HT-29 (cell line): ENCODE data around the gene NCAPH2. TPM values are rescaled to one million over a fixed set of nuclear protein-coding genes. Genes with fewer than 3 reads are reported as not detected.

ENCODE experiments used
- DNase-seq: peaks from one replicate; pipeline ENCODE4 v3.0.0-alpha.2; 2015; ENCODE audit warnings: low spot score
- total RNA-seq: library from RNA; depleted of rRNA; stranded (reverse); fragments of >200 nt; shearing (Covaris generic); gene quantifications from 2 replicates; pipeline ENCODE4 v1.2.3, GENCODE V29; 2014

Gene NCAPH2
- total RNA-seq, 1 experiment from 2014 or later = 88.8 TPM

DNA sequence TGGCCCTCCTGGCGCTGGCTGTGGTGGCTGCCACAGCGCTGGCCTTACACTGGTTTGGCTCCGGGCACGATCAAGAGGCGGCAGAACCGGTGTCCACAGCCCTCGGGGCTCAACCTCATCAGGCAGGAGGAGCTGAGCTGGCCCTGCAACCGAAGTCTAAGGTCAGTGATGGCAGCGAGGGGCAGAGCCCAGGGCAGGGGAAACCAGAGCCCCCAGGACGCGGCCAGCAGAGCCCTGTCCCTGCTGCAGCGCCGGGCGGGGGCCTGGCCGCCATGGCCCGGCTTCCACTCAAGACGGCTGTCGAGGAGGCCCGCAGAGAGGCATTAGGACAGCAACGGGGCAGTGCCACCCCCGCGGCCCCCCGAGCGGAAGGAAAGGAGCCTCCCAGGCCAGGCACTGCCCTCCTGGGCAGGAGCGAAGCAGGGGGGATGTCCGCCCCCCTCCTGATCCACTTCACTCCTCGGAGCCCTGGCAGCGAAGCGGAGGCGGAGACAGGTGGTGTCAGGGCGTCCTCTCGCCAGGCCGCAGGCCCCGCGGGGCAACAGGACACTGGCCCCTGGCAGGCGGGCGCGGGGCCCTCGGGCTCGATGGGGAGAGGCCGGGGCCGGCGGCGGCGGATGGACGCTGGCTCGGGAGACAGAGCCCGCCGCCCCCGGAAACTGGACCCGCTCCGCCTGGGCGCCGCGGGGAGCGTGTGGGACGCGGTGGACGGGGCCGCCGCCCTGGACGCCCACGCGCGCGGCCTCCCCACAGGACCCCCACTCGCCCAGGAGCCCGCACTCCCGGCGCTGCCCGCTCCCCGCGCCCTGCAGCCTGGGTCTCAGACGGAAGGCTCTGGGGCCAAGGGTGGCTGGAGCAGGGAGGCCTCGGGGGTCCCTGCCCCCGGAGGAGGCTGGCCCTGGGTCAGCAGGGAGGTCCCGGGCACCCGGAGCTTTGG lies 38.6 kb downstream of the NCAPH2 start:
- no peak for DNase-seq

DNA sequence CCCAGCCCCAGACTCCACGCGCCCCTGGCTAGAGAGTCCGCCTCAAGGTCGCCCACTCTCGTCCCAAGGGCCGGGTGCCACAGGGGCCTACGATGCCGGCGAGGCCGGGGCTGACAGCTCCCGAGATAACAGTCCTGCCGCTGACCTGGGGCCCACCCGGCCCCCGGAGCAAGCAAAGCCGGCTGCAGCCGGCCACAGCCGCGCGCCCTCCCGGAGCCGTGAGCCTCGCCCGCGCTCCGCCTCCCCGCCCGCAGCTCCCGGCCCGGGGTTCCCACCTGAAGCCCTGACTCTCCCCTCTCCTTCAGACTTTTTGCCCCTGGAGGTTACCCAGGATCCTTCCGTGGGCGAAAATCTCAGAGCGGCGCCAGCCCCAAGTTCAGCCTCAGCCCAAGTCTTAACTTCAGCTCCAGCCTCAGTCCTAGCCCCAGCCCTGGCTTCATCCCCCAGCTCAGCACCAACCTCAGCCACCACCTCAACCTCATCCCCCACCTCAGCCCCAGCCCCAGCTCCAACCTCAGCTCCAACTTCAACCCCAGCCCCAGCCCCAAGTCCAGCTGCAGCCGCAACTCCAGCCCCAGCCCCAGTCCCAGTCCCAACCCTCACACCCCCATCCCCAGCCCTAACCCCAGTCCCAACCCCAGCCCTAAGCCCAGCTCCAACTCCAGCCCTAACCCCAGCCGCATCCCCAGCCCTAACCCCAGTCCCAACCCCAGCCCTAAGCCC lies 39.4 kb downstream of the NCAPH2 start:
- DNase-seq = no peak

DNA sequence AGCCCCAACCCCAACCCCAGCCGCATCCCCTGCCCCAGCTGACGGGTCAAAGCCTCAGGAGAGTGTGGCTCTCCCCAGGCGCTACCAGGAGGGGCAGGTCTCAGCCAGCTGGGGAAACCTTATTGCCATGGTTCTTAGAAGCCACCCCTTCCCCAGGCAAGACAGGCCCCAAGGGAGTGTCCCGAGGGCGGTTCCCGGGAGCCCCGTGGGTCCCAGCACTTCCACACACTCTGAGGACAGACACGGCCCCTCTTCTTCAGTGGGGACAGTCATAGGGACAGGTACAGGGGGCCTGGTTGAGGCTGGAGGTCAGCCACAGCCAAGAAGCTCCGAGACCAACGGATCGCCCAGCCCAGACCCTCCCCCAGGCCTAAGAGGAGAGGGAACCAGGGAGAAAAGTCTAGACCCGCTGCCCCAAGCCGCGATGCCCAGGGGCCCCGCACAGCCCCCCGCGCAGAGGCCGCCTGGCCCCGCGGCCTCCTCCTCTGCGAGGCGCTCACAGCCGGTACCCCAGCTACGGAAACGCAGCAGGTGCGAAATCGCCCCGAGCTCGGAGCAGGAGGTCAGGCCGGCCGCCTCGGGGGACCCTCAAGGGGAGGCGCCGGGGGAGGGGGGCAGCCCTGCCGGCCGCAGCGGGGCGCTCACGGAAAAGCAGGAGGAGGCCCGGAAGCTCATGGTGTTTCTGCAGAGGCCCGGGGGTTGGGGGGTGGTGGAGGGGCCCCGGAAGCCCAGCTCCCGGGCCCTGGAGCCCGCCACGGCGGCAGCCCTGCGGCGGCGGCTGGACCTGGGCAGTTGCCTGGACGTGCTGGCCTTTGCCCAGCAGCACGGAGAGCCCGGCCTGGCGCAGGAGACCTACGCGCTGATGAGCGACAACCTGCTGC lies 40.3 kb downstream of the NCAPH2 start:
- no peak for DNase-seq

DNA sequence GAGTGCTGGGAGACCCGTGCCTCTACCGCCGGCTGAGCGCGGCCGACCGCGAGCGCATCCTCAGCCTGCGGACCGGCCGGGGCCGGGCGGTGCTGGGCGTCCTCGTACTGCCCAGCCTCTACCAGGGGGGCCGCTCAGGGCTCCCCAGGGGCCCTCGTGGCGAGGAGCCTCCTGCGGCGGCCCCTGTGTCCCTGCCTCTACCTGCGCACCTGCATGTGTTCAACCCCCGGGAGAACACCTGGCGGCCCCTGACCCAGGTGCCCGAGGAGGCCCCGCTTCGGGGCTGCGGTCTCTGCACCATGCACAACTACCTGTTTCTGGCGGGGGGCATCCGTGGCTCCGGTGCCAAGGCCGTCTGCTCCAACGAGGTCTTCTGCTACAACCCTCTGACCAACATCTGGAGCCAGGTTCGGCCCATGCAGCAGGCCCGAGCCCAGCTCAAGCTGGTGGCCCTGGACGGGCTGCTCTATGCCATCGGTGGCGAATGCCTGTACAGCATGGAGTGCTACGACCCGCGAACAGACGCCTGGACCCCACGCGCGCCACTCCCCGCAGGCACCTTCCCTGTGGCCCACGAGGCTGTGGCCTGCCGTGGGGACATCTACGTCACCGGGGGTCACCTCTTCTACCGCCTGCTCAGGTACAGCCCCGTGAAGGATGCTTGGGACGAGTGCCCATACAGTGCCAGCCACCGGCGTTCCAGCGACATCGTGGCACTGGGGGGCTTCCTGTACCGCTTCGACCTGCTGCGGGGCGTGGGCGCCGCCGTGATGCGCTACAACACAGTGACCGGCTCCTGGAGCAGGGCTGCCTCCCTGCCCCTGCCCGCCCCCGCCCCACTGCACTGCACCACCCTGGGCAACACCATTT lies 41.1 kb downstream of the NCAPH2 start:
- no peak for DNase-seq

DNA sequence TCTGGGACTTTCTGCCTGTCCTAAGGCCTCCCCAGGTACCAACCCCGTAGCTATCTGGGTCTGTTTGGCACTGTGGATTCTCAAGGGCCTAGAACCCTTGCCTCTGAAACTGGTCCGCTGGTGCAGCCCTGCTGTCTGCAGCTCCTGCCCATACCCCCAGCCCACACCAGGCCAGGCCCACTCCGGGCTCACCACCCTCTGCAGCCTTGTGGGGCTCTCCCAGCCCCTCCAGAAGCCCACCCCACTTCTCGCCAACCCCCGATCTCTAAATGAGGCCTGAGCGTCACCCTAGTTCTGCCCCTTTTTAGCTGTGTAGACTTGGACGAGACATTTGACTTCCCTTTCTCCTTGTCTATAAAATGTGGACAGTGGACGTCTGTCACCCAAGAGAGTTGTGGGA lies 42.4 kb downstream of the NCAPH2 start:
- DNase-seq = no peak

DNA sequence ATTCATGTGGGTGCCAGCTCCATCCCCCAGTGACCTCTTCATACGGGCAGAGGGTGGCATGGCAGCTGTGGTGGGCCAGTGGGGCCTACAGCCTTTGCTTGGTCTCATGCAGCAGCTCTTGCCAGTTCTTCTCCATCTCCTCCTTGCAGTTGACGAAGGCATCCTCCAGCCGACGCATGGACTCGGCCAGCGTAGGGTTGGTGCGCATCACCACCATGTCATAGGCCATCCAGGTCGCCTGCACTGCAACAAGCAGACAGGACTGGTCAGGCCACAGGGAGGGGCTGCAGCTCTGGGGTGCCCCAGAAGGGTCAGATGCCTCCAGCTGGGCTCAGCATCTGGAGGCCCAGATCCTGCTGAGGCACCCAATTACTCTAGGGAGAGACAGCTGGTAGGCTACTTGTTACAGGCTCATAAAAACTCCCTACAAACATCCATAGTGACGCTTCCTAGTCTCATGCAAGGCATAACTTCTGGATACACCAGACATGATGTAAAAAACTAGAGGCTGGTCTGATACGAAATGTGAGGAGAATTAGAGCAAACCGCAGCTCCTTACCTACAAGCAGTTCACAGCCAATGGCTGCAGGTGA lies 43.2 kb downstream of the NCAPH2 start:
- no peak for DNase-seq

DNA sequence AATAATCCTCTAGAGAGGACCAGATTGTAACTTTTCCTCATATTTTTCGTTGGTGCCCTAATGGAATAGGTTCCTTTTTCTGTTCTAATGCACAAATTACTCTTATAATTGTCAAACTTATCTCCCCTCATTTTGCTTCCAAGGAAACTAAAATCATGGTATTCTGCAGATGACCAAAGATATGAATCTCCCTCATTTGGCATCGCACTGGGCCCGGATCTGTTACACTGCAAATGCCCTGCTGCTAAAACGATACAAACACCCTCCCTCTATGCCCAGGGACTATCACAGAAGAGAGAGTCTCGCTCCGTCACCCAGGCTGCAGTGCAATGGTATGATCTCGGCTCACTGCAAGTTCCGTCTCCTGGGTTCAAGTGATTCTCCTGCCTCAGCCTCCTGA lies 45.3 kb downstream of the NCAPH2 start:
- DNase-seq = no peak

DNA sequence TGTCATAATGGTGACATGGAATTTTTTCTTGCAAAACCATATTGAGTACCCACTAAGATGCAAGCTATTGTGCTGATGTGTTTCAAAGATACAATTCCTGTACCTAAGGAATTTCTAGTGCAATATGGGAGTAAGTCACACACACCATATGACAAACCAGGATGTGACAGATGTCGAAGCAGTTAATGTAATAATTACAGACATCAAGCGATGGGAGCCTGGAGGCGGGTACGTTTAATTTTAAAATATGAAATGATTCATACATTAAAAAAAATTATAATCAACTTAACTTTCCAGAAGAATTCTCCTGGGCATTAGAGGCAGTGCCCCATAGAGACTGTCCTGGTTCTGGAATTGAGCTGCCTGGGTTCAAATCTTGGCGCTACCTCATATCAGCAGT lies 48.7 kb downstream of the NCAPH2 start:
- DNase-seq = no peak

DNA sequence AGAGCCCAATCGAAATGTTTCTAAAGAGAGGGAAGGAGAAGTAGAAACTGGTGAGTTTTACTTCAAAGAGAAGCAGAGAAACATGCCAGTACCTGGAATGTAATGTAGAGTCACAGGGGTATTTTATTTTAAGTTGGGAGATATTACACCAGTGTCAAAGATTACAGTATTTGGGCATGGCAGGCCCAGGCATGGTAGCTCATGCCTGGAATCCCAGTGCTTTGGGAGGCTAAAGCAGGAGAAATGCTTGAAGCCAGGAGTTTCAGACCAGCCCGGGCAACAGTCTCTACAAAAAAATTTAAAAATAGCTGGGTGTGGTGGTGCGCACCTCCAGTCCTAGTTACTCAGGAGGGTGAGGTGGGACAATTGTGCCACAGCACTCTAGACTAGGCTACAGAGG lies 52.0 kb downstream of the NCAPH2 start:
- no peak for DNase-seq

DNA sequence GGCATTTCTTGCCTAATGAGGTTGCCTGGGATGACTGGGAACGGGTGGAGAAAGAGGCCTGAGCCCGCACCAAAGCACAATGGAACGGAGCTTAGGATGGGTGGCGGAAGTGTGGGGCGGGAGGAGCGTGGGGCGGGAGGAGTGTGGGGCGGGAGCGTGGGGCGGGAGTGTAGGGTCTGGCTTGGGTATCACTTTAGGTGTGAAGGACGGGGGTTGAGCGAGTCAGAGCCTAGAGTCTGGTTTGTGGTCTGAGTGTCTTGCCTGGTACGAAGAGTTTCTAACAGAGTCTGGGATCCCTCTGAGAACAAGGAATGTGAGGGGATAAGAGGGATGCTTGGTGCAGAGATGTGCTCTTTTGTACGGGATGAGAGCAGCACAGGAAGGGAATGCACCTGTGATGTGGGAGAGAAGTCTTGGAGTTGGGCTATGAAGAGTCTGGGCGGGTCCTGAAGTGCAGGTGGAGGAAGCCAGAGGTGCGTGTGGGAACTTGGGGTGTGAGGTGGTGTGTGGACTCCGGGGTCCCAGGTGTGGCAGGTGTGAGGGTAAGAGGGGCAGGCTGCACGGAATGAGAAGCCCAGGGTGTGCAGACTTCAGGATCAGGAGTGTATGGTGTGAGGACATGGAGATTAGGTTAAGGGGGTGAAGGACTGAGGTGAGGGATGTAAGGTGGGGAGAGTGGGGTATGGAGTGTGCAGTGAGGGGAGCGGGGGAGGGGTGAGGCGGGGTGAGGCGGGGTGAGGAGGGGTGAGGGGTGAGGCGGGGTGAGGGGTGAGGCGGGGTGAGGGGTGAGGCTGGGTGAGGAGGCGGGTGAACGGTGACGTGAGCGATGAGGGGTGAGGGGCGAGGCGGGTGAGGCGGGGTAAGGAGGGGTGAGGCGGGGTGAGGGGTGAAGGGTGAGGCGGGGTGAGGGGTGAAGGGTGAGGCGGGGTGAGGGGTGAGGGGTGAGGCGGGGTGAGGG lies 53.7 kb downstream of the NCAPH2 start:
- no peak for DNase-seq

DNA sequence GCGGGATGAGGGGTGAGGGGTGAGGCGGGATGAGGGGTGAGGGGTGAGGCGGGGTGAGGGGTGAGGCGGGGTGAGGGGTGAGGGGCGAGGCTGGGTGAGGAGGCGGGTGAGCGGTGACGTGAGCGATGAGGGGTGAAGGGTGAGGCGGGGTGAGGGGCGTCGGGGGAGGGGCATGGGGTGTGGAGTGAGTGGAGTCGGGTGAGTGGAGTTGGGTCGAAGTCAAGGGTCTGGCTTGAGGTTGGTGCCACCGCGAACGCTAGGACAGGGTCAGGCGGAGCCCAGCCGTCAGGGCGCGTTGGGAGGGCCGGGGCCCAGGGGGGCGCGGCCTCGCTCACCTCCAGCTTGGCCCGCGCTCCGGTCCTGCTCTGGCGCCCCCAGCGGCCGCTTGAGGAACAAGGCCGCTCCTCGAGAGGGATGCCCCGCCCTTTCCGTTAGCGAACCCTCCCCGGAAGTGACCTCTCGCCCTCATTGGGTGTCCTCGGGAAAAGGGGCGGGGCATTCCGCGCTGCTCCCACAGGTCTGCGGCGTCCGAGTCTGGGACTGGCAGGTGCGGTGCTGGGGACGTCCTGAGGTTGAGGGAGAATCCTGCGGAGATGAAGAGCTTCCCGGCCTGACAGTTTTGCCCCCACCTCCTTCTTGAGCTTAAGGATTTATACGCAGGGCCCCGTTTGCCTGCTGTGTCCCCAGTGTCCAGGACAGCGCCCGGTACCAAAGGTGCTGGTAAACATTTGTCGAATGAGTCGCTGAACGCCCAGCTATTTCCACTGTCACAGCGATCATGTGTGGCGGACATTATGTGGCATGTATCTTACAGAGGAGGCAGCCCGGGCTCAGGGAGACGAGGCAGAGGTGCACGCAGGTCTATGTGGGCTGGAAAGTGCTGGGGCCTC lies 54.7 kb downstream of the NCAPH2 start, which contains the start of gene SYCE3:
Gene SYCE3, minus strand, starts transcription at position 397 of the 890 bp plus-strand sequence. CDS start 6,514 bp downstream, outside the sequence.
- DNase-seq = peak; percentile 93

DNA sequence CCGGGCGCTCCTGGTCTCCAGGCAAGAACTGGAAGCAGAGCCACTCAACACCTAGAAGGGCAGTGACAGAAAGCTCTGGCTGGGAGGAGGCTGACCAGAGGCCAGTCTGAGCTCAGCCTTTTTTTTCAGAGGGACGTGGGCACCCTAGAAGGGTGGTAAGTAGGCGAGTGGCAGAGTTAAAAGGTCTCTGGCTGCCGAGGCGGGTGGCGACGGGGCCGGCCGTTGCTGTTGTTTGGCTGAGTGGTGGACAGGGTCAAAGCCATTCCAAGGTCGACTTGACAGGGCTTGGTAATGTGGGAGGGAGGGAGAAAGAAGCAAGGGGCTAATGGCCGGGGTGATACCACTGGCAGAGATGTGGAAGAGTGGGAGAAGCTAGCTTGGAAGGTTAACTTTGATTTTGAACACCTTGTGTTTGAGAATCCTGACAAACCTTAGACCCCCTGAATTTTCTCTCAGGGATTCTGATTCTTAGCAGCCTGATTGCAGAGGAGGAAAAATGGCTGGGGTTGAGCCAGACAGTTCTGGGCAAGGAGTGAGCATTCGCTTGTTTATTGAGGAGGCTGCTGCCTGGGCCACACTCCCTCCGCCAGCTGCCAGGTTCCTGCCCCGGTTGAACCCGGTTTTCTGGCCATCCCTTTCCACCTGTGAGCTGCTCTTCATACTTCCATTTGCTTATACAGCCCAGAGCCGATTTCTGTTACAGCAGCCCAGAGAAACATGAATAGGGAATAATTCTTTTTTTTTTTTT lies 55.6 kb downstream of the NCAPH2 start:
- DNase-seq = no peak

DNA sequence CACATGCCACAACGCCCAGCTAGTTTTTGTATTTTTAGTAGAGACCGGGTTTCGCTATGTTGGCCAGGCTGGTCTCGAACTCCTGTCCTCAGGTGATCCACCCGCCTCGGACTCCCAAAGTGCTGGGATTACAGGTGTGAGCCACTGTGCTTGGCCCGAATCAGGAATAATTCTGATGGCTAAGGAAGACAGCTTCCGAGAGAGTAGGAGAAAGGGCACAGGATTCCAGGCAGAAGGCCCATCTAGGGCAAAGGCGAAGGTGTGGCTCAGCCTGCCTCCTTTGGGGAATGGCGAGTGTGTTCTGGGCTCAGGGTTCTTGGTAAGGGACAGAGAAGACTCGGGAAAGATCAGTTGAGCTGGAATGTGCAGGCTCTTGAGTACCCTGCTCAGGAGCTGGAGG lies 56.3 kb downstream of the NCAPH2 start:
- DNase-seq = no peak

DNA sequence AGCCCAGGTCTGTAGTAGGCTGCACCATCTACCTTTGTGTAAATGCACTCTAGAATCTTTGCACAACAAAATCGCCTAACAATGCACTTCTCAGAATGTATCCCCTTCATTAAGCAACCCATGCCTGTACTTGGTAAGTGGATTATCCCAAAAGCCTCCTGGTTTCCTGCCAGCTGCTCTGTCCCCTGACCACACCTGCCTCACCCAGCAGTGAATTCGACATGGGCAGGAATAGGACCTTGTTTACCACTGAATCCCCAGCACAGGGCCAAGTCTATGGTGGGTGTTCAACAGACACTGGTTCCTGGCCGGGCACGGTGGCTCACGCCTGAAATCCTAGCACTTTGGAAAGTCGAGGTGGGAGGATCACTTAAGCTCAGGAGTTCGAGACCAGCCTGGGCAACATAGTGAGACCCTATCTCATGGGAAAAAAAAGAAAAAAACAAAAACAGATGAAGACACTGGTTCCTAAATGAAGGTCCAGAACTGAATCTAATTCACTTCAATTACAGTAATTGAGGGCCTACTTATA lies 59.8 kb downstream of the NCAPH2 start:
- DNase-seq = no peak

DNA sequence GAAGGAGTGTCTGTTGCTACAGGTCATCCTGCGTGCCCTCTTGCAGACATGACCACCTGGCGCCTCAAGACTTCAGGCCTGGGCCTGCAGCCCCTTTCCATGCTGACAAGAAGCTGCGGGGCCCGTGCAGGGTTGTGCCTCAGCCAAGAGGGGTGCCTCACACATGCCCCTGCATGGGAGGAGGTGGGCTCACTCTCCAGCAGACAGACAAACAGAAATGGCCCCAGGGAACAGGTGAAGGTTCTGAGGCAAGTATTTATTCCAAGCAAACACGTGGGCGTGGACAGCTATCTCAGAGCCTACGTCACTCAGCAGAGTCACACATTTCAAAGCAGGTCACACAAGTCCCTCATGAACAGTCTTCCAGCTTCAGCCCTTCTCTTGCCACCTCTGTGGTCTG lies 60.6 kb downstream of the NCAPH2 start:
- DNase-seq = no peak

DNA sequence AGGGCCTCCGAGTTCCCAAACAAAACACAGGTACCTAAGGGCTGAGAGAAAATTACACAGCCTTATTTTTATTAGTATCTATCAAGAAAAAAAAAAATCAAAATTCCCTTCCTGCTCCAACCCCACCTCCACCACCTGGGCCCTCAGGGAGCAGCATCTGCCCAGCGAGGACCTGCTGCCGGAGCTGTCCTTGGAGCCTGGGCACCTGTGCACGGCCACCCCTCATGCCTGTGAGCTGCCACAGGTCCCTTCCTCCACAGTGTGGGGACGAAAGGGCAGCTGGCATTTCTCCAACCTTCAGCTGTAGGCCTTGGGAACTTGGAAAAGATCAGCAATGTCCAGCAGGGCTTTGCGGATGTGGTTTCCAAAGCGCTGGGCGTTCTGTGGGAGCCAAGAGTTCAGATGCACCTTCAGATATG lies 61.0 kb downstream of the NCAPH2 start:
- peak; percentile 30 for DNase-seq

DNA sequence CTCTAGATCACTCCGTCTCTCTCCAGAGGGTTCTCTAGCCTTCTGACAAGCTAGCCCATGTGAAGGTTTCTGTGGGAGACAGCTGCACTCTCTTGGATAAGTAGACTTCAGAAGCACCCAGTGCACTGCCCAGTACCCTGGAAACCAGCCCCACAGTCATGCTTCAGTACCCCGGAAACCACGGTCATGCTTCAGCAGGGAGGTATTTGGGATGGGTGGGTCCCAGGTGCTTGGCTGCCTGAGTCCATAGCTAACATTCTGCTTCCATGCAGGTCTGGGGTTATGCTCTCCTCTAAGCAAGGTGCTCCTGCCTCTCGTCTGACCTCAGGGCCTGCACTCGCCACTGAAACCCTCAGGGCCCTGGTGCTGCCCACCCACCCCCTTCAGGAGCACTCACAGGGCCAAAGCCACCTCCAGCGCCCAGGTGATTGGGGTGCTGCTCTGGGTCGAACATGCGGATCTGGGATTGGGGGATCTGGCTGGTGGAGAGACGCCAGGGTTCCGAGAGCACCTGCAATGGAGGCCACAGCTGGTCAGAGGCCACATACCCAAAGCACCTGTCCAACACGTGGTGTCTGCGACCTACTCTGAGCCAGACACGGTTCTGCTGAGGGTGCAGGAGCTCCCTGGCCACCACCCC lies 62.0 kb downstream of the NCAPH2 start:
- DNase-seq = no peak
